Posterior cingulate gyrus (tissue), 11 donors: ENCODE measurements around the gene MYRIP.
"Not testable (repeated sequence)": the region's sequence is repeated elsewhere in the genome, so short reads cannot be mapped to it uniquely, and the experiment has no call there.

Experiments
- DNase-seq, 10 donors: peaks; one replicate each; pipeline versions ENCODE4 v3.0.0 to v3.0.0-alpha.2; 2020 to 2021; ENCODE audit warnings: mixed read lengths in 3 of 10
- intact Hi-C: fragments of 100-400 bp; cut with DNase I; formaldehyde crosslinking; loops from one replicate; pipeline ENCODE4 v1.15.1; 2023

The MYRIP gene

GRCh38 chr3:40021338-40021737 is 211.9 kb downstream of the MYRIP start:
- intact Hi-C loops = no loop called here
- no peak for DNase-seq

- no peak for DNase-seq
- intact Hi-C loops = no loop called here
Observed at GRCh38 chr3:40022297-40022827, 213.0 kb downstream of the MYRIP start.

- DNase-seq = no peak
- intact Hi-C loops = no loop called here
Observed at GRCh38 chr3:40024526-40024925, 215.1 kb downstream of the MYRIP start.

- intact Hi-C loops, DNase-seq: not testable (repeated sequence)
Observed at GRCh38 chr3:40025892-40026291, 216.5 kb downstream of the MYRIP start.

- DNase-seq = no peak
- intact Hi-C loops = no loop called here
Observed at GRCh38 chr3:40035177-40035576, 225.8 kb downstream of the MYRIP start.

GRCh38 chr3:40037582-40037981 is 228.2 kb downstream of the MYRIP start:
- intact Hi-C loops = no loop called here

GRCh38 chr3:40042752-40043443 is 233.5 kb downstream of the MYRIP start:
- intact Hi-C loops = no loop called here
- no peak for DNase-seq

More at GRCh38 chr3:40037582-40037981, 228.2 kb downstream of the MYRIP start:
- no peak for DNase-seq

- intact Hi-C loops = no loop called here
- peak in 6 of 10 donors; percentile 19 to 85 (median 32) for DNase-seq
Observed at GRCh38 chr3:40043444-40043755, 234.0 kb downstream of the MYRIP start.

GRCh38 chr3:40044487-40044886 is 235.1 kb downstream of the MYRIP start:
- intact Hi-C loops = no loop called here
- no peak for DNase-seq

- intact Hi-C loops = no loop called here
- no peak for DNase-seq
Observed at GRCh38 chr3:40045051-40045450, 235.6 kb downstream of the MYRIP start.

- intact Hi-C loops = no loop called here
- DNase-seq = peak in 3 of 10 donors; percentile 22 to 71 (median 57)
Observed at GRCh38 chr3:40046149-40046548, 236.7 kb downstream of the MYRIP start.

GRCh38 chr3:40047406-40047805 is 238.0 kb downstream of the MYRIP start:
- intact Hi-C loops = no loop called here

GRCh38 chr3:40053663-40054062 is 244.3 kb downstream of the MYRIP start:
- DNase-seq = no peak
- intact Hi-C loops = no loop called here

More at GRCh38 chr3:40047406-40047805, 238.0 kb downstream of the MYRIP start:
- DNase-seq = no peak

GRCh38 chr3:40054568-40055222 is 245.3 kb downstream of the MYRIP start:
- intact Hi-C loops = no loop called here
- DNase-seq = peak in 1 of 10 donors; percentile 59

- no peak for DNase-seq
- intact Hi-C loops = no loop called here
Observed at GRCh38 chr3:40055361-40055760, 246.0 kb downstream of the MYRIP start.

- DNase-seq = no peak
- intact Hi-C loops = no loop called here
Observed at GRCh38 chr3:40055956-40056355, 246.5 kb downstream of the MYRIP start.

- intact Hi-C loops = no loop called here
- DNase-seq = peak in 3 of 10 donors; percentile 21 to 49 (median 25)
Observed at GRCh38 chr3:40057077-40057476, 247.7 kb downstream of the MYRIP start.

- intact Hi-C loops = no loop called here
- no peak for DNase-seq
Observed at GRCh38 chr3:40057786-40058185, 248.4 kb downstream of the MYRIP start.

- intact Hi-C loops = no loop called here
- no peak for DNase-seq
Observed at GRCh38 chr3:40068636-40069035, 259.2 kb downstream of the MYRIP start.

GRCh38 chr3:40070816-40071215 is 261.4 kb downstream of the MYRIP start:
- intact Hi-C loops = no loop called here
- DNase-seq = no peak

- intact Hi-C loops = no loop called here
- DNase-seq = no peak
Observed at GRCh38 chr3:40071683-40072238, 262.4 kb downstream of the MYRIP start.
